ENCODE results near the gene VPS26C. TPM values are rescaled to one million over a fixed set of nuclear protein-coding genes. Genes with fewer than 3 reads are reported as not detected.

Gene VPS26C
- total and polyA plus RNA-seq, 2 of the 8 experiments (the other 6 are each of a cell fraction or from before 2014, with no cell fraction given): 43.5 to 71.6 TPM

DNA sequence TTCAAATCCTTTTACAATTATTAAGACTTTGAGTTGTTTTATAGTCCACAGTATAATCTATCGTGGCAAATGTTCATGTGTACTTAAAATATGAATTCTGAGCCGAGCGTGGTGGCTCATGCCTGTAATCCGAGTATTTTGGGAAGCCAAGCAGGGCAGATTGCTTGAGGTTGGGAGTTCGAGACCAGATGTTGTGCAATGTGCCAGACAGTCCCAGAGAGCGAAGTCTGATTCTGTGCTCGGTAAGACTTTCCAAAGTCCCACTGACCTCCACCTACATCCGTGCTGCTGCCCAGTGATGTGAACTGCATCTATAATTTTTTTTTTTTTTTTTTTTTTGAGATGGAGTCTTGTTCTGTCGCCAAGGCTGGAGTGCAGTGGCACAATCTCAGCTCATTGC, 52.2 kb downstream of the VPS26C start:
- no peak overlapping the region for H2AFZ ChIP-seq (ENCODE audit: low read length)
- H3K4ac ChIP-seq (replicated peaks; ENCODE audit: insufficient read length, low read depth, low read length): no peak overlapping the region
- no peak overlapping the region for H3K56ac ChIP-seq (replicated peaks; ENCODE audit: insufficient read length, low read depth, low read length)
- H4K91ac ChIP-seq (replicated peaks; ENCODE audit: insufficient read length, low read length): no peak overlapping the region
- CTCF ChIA-PET (ENCODE audit: partially characterized antibody): no interaction called here
- DNase-seq (ENCODE audit: low read depth in 1 of 2, low spot score in 2 of 2): no peak
- no peaks in the 10 kb centered on the region for H3K4me1 ChIP-seq (replicated peaks in 1 of 4; ENCODE audit: control insufficient read depth in 3 of 4, insufficient read depth in 4 of 4, low read length in 3 of 4)
- H3K27me3 ChIP-seq (replicated peaks in 1 of 4; ENCODE audit: control insufficient read depth in 3 of 4, extremely low read depth in 1 of 4, insufficient read depth in 3 of 4, low read length in 3 of 4): no peaks in the 10 kb centered on the region
- H2BK20ac ChIP-seq (ENCODE audit: low read length): no peak overlapping the region
- no peak overlapping the region for H3K4me3 ChIP-seq (ENCODE audit: extremely low read depth in 1 of 4, insufficient read depth in 2 of 4, low read depth in 3 of 4, low read length in 4 of 4)
- POLR2A ChIA-PET (ENCODE audit: partially characterized antibody): no interaction called here
- WGBS, 2 experiments (ENCODE audit: extremely low coverage in 1 of 2, insufficient coverage in 1 of 2, insufficient read length in 1 of 2, insufficient replicate concordance in 2 of 2, low coverage in 1 of 2, low lambda C conversion rate in 2 of 2, missing lambda C conversion rate in 1 of 2): 97% methylated on average over 8 of the region's 9 CpGs; no CpG with 5 or more reads in 1 of the 2 experiments
- no peak overlapping the region for H3K9ac ChIP-seq (replicated peaks in 1 of 4; ENCODE audit: extremely low read depth in 1 of 4, low read depth in 3 of 4, low read length in 3 of 4)
- no peak overlapping the region for H3K18ac ChIP-seq (ENCODE audit: extremely low read depth, low read length)
- no peaks in the 10 kb centered on the region for H3K23me2 ChIP-seq (ENCODE audit: low read depth, low read length)
- H3K79me2 ChIP-seq (ENCODE audit: control insufficient read depth in 1 of 2, insufficient read depth in 2 of 2, low read length in 2 of 2): no peaks in the 10 kb centered on the region
- H4K5ac ChIP-seq (ENCODE audit: insufficient read length, low read depth, low read length): no peak overlapping the region
- H2BK120ac ChIP-seq (replicated peaks; ENCODE audit: low read depth, low read length): no peak overlapping the region
- FAIRE-seq: no peak
- H3K36me3 ChIP-seq (ENCODE audit: control insufficient read depth in 2 of 4, insufficient read depth in 4 of 4, low read length in 3 of 4): no peaks in the 10 kb centered on the region
- H2BK12ac ChIP-seq (ENCODE audit: low read depth, low read length): no peak overlapping the region
- no peak overlapping the region for H3K14ac ChIP-seq (ENCODE audit: insufficient read length)
- no peak overlapping the region for H3K4me2 ChIP-seq (ENCODE audit: insufficient read depth in 1 of 2, low read depth in 2 of 2, low read length in 2 of 2)
- no peak overlapping the region for H2AK5ac ChIP-seq (ENCODE audit: low read depth, low read length)
- no peak overlapping the region for H3K23ac ChIP-seq (ENCODE audit: insufficient read length)
- H4K8ac ChIP-seq (ENCODE audit: extremely low read depth, insufficient read depth, low read length): no peak overlapping the region
- no peaks in the 10 kb centered on the region for H3K79me1 ChIP-seq (ENCODE audit: low read depth, low read length)
- 0 out of 4 replicates have a peak, but pooled peaks cover 0 to 2% of the 10 kb centered on the region in 2 experiments for H3K9me3 ChIP-seq (ENCODE audit: insufficient read depth in 2 of 2, low read depth in 1 of 2, low read length in 1 of 2)
- H3K27ac ChIP-seq (ENCODE audit: low read depth, low read length): no peak overlapping the region
- H2BK15ac ChIP-seq (ENCODE audit: low read length): no peak overlapping the region
- TF ChIP-seq, protein P1, sequence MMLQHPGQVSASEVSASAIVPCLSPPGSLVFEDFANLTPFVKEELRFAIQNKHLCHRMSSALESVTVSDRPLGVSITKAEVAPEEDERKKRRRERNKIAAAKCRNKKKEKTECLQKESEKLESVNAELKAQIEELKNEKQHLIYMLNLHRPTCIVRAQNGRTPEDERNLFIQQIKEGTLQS (IDR thresholded peaks at IDR 0.05; ENCODE audit: insufficient read depth, low read depth, low read length): no peak
- TF ChIP-seq KDM4A (IDR thresholded peaks at IDR 0.05; ENCODE audit: low read depth, low read length, severe bottlenecking): no peak
- H2BK5ac ChIP-seq (ENCODE audit: low read depth, low read length): no peak overlapping the region
- no peaks in the 10 kb centered on the region for H4K20me1 ChIP-seq (replicated peaks in 1 of 2; ENCODE audit: control insufficient read depth in 1 of 2, insufficient read depth in 2 of 2, low read length in 2 of 2)
